GM12864 (cell line): ENCODE data around the gene ZNF469.

Source experiments
- DNase-seq: peaks from one replicate; pipeline ENCODE4 v3.0.0-alpha.2; 2011; ENCODE audit warnings: low read depth
- H3K4me3 ChIP-seq: 2 replicates; pipeline ENCODE4 v1.5.1; 2011; ENCODE audit warnings: mild to moderate bottlenecking, low read depth, low read length, control low read depth
- TF ChIP-seq, protein P1 (sequence below): IDR thresholded peaks from 2 replicates; pipeline ENCODE4 v1.5.1; 2011; ENCODE audit warnings: low read depth, mild to moderate bottlenecking, moderate library complexity, low read length, control low read depth, inconsistent platforms; ENCODE audit errors: missing control alignments

The ZNF469 gene

GRCh38 chr16:88401604-88402246 lies 19.0 kb downstream of the ZNF469 start:
- H3K4me3 ChIP-seq = no peak overlapping the region
- DNase-seq = no peak
- TF ChIP-seq, protein P1, sequence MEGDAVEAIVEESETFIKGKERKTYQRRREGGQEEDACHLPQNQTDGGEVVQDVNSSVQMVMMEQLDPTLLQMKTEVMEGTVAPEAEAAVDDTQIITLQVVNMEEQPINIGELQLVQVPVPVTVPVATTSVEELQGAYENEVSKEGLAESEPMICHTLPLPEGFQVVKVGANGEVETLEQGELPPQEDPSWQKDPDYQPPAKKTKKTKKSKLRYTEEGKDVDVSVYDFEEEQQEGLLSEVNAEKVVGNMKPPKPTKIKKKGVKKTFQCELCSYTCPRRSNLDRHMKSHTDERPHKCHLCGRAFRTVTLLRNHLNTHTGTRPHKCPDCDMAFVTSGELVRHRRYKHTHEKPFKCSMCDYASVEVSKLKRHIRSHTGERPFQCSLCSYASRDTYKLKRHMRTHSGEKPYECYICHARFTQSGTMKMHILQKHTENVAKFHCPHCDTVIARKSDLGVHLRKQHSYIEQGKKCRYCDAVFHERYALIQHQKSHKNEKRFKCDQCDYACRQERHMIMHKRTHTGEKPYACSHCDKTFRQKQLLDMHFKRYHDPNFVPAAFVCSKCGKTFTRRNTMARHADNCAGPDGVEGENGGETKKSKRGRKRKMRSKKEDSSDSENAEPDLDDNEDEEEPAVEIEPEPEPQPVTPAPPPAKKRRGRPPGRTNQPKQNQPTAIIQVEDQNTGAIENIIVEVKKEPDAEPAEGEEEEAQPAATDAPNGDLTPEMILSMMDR = no peak

DNA sequence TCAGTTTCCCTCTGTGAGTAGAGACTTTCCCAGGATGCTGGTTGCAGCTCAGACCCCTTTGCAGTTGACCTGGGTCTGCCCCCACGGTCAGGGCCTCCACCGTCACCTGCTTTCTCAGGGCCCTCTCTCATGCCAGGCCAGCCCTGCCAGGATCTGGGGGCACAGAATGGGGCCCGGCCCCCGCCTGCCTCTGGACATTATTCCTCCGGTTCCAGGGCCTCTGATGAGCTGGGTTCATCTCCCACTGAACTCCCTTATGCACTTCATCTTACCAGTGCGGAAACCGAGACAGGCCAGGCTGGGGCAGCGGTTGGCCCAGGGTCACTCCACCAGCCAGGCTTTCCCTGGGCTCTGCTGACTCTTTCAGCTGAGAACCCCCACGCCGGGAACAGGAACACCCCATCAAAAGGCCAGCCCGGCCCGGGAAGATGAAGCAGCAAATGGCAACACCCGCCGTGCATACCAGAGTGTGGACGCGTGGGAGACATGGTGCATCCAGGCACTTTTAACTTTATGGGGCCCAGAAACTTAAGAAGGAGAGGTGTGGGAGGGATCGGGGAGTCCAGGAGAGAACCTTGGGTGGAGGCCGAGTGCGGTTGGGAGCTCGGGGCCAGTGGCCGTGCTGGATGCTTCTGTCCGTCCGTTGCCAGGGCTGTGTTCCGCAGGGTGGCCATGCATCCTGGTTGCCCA lies 19.9 kb downstream of the ZNF469 start:
- no peak for DNase-seq
- no peak overlapping the region for H3K4me3 ChIP-seq
- TF ChIP-seq, protein P1 = no peak

- TF ChIP-seq, protein P1 = peak; percentile 11
- no peak overlapping the region for H3K4me3 ChIP-seq
- DNase-seq = no peak
These were observed 21.2 kb downstream of the ZNF469 start for GRCh38 chr16:88403794-88404581.

- no peak for DNase-seq
- TF ChIP-seq, protein P1 = no peak
- no peak overlapping the region for H3K4me3 ChIP-seq
These were observed 22.0 kb downstream of the ZNF469 start for GRCh38 chr16:88404769-88405168.

DNA sequence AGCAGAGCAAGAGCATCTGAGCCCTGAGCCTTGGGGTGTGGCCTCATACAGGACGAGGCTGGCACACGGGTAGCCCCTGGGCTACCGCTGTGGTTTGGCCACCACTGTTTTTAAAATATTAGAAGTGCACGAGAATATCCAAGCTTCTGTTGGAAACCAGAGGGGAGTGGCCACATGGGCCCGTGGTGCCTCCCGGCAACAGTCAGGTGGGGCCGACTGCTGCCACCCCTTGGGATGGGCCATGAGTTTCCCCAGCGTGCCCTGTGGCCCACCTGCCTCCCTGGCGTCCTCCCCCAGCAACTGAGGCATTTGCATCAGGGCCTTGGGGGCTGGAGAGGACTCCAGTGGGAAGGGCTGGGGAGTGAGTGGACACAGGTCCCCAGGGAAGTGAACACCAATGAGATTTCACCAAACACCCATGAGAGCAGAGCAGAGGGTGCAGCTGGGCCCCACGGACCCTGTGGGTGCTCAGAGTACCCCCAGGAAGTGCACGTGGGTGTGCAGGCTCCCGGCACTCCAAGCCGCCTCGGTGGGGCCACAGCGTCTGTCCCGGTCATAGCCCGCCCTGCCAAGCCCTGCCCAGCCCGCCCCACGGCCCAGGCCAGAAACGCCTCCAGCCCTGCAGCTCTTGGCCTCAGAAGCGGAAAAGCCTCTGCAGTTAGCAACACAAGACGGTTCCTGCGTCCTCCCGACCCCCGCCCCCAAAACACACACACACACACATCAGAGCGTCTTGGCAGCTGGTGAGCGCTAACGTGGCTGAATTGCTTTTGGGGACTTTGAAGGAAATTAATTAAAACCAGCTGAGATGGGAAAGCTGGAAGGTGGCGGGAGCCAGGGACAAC lies 22.7 kb downstream of the ZNF469 start:
- no peak overlapping the region for H3K4me3 ChIP-seq
- TF ChIP-seq, protein P1 = no peak
- no peak for DNase-seq

GRCh38 chr16:88406096-88407041 lies 23.6 kb downstream of the ZNF469 start:
- H3K4me3 ChIP-seq = no peak overlapping the region
- TF ChIP-seq, protein P1 = peak; percentile 18

More at GRCh38 chr16:88406096-88407041, 23.6 kb downstream of the ZNF469 start:
- no peak for DNase-seq
